Measurements from ENCODE around the gene SNX4. TPM values are rescaled to one million over a fixed set of nuclear protein-coding genes. Genes with fewer than 3 reads are reported as not detected.
"Not testable (repeated sequence)": the region's sequence is repeated elsewhere in the genome, so short reads cannot be mapped to it uniquely, and the experiment has no call there.

SNX4 gene
- 30.5 and 40.6 TPM in 2 replicates for total RNA-seq (ENCODE audit: low replicate concordance)

DNA sequence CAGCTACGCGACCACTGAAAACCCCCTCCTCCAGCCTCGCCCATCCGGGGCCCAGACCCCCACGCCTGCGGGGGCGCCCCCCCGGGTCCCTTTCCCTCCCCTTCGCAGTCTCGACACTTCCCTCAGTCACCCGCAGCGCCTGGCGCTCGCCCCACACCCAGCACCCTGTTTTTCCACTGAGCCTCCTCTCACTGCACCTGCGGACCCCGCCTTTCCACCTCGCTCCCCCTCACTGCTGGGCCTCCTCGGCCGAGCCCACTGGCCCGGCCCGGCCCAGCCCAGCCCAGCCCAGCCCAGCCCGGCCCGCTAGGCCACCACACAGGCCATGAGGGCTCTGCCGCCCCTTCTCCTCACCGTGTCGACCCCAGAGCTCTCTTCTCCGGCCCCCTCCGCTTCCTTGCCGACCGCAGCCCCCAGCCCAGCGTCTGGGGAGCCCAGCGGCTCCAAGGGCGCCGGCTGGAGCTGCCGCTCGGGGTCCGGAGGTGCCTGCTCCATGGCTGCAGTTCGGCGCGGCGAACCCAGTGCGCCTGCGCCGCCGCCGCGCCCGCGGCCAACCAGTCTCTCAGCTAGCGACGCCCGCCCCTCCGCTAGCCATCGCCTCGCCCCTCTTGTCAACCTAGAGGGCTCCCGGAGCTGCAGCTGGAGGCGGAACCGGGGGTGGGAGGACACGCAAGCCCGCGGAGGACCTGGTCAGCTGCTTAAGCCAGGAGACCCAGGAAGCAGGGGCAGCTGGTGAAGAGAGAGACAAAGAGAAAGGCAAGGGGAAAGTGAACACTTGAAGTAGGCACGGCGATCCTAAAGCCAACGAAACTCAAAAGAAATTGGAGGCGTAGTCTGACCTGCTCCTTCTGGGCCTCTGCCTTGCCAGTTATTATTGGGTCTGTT is at the start of gene SNX4:
Gene SNX4, minus strand, starts transcription at position 525 of the 885 bp plus-strand sequence. Its CDS starts 30 bp downstream, at position 495.
- H3K4me3 ChIP-seq (ENCODE audit: low read depth, low read length), result peak within 1 kb of the TSS; percentile 95
- peak; percentile 92 for DNase-seq (ENCODE audit: low read depth)
- TF ChIP-seq, protein P1, sequence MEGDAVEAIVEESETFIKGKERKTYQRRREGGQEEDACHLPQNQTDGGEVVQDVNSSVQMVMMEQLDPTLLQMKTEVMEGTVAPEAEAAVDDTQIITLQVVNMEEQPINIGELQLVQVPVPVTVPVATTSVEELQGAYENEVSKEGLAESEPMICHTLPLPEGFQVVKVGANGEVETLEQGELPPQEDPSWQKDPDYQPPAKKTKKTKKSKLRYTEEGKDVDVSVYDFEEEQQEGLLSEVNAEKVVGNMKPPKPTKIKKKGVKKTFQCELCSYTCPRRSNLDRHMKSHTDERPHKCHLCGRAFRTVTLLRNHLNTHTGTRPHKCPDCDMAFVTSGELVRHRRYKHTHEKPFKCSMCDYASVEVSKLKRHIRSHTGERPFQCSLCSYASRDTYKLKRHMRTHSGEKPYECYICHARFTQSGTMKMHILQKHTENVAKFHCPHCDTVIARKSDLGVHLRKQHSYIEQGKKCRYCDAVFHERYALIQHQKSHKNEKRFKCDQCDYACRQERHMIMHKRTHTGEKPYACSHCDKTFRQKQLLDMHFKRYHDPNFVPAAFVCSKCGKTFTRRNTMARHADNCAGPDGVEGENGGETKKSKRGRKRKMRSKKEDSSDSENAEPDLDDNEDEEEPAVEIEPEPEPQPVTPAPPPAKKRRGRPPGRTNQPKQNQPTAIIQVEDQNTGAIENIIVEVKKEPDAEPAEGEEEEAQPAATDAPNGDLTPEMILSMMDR (IDR thresholded peaks at IDR 0.05; ENCODE audit: insufficient read depth, low read length), result no peak

DNA sequence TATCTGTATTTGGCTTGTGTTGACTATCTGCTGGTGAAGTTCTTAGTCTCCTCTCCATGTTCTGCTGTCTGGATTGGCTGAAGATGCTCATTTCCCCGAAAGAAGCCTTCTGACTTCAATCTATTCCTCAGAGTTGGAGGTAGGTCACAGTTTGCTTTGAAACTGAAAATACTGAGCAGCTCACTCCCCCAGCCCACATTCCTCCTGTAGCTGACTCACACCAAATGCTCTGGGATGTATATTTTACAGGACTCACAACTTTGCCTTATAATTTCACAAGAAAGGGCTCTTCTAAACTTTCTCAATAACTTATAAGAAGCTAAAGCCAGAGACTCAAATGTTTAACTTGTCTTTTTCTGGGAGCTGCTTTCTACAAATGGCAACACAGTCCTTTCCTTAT is 36.3 kb upstream of the SNX4 start:
- peak; percentile 24 for DNase-seq (ENCODE audit: low read depth)
- H3K4me3 ChIP-seq (ENCODE audit: low read depth, low read length), result no peak overlapping the region
- TF ChIP-seq, protein P1 (IDR thresholded peaks at IDR 0.05; ENCODE audit: insufficient read depth, low read length), result no peak

DNA sequence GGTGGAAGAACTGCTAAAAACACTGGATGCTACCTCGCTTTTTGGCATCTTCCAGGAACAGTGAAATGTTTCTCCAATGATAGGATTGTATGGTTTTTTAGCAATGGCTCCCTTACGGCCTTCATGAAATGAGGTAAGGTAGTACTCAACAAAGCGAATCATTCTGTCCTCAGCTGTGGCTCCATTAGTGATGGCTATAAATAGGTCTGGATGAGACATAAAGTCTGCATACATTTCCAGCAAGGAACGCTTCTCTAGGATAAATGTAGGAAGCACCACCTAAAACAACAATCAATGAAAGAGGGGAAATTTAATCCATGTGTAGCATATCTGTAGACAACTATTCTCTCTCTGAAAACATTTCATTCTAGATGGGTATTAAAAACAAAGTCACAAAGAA is 32.4 kb upstream of the SNX4 start:
- TF ChIP-seq, protein P1 (IDR thresholded peaks at IDR 0.05; ENCODE audit: insufficient read depth, low read length), result no peak
- H3K4me3 ChIP-seq (ENCODE audit: low read depth, low read length), result no peak overlapping the region
- DNase-seq (ENCODE audit: low read depth), result no peak

DNA sequence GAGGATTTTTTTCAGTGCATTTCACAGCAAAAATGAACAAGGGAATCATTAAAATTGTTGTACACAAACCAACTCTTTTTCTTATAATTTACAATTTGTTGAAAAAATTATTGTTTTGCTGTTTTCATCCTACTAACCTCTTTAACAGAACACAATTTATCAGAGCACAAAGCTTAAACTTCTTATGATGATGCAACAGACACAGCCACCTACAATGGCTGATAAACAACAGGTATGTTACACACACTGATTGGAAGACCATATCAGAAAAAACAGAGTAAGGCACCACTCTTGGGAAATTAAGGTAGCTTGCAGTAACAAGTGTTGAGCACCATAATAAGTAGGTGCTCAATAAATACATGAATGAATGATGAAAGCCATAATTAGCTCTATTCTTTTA is 8.9 kb upstream of the SNX4 start:
- no peak for DNase-seq (ENCODE audit: low read depth)
- H3K4me3 ChIP-seq (ENCODE audit: low read depth, low read length), result no peak overlapping the region
- TF ChIP-seq, protein P1 (IDR thresholded peaks at IDR 0.05; ENCODE audit: insufficient read depth, low read length), result no peak

DNA sequence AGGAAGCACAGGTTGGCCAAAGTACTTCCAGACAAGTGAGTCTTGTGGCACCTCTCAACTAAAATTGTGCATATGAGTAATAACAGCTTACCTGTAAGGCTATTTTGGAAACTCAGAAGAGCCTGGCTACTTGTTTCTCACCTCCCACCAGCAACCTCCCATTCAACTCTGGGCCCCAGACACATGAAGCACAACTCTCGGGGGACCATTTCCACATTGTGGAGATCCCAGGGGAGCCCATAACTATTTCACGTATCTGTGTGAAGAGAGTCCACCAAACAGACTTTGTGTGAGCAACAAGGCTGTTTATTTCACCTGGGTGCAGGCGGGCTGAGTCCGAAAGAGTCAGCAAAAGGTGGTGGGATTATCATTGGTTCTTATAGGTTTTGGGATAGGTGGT is 5.2 kb upstream of the SNX4 start:
- DNase-seq (ENCODE audit: low read depth), result no peak
- no peak overlapping the region for H3K4me3 ChIP-seq (ENCODE audit: low read depth, low read length)
- TF ChIP-seq, protein P1 (IDR thresholded peaks at IDR 0.05; ENCODE audit: insufficient read depth, low read length), result no peak

DNA sequence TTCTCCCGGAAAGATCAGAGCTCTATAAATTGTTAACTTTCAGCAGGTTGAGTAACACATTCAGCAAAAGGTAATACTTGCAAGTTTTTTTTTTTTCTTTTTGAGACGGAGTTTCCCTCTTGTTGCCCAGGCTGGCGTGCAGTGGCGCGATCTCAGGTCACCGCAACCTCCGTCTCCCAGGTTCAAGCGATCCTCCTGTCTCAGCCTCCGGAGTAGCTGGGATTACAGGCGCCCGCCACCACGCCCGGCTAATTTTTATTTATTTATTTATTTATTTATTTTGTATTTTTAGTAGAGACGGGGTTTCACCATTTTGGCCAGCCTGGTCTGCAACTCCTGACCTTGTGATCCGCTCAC is 539 bp upstream of the SNX4 start:
- H3K4me3 ChIP-seq (ENCODE audit: low read depth, low read length), result peak overlapping the region; percentile 95
- DNase-seq (ENCODE audit: low read depth), result not testable (repeated sequence)

DNA sequence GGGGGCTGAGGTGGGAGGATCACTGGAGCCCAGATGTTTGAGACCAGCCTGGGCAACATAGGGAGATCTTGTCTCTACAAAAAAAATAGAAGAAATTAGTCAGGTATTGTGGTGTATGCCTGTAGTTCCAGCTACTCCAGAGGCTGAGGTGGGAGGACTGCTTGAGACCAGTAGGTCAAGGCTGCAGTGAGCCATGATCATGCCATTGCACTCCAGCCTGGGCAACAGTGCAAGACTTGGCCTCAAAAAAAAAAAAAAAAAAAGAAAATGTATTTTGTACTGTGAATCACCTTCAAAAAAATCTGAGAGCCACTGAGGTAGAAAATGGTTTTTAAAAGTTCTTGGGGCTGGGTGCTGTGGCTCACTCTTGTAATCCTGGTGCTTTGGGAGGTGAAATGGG is 4.6 kb downstream of the SNX4 start:
- no peak for DNase-seq (ENCODE audit: low read depth)
- H3K4me3 ChIP-seq (ENCODE audit: low read depth, low read length), result no peak overlapping the region
- TF ChIP-seq, protein P1 (IDR thresholded peaks at IDR 0.05; ENCODE audit: insufficient read depth, low read length), result no peak
